Neural progenitor cell (in vitro differentiated cells): ENCODE data around the gene UGT1A6. TPM values are rescaled to one million over a fixed set of nuclear protein-coding genes. Genes with fewer than 3 reads are reported as not detected.

Experiments
- DNase-seq: peaks from one replicate; pipeline ENCODE4 v3.0.0-alpha.2; 2016; ENCODE audit warnings: low spot score
- H2AFZ ChIP-seq: fragments of 200-600 bp; sonication (generic); replicated peaks from 2 replicates; pipeline ENCODE4 v1.6.1; 2016; ENCODE audit warnings: antibody characterized with exemption
- H3F3A ChIP-seq: fragments of 200-600 bp; sonication (generic); 2 replicates; pipeline ENCODE4 v1.6.1; 2016; ENCODE audit warnings: antibody characterized with exemption, low read depth
- H3K27ac ChIP-seq: fragments of 200-600 bp; sonication (generic); 2 replicates; pipeline ENCODE4 v1.5.1; 2016; ENCODE audit warnings: mild to moderate bottlenecking
- H3K27me3 ChIP-seq: fragments of 200-600 bp; sonication (generic); 2 replicates; pipeline ENCODE4 v1.6.1; 2016; ENCODE audit warnings: mild to moderate bottlenecking, moderate library complexity
- H3K36me3 ChIP-seq: fragments of 200-600 bp; sonication (generic); 2 replicates; pipeline ENCODE4 v1.5.1; 2016
- H3K4me1 ChIP-seq: fragments of 200-600 bp; sonication (generic); 2 replicates; pipeline ENCODE4 v1.6.1; 2016; ENCODE audit warnings: mixed run types
- H3K4me2 ChIP-seq: fragments of 200-600 bp; sonication (generic); 2 replicates; pipeline ENCODE4 v1.6.1; 2016
- H3K4me3 ChIP-seq: fragments of 200-600 bp; sonication (generic); 2 replicates; pipeline ENCODE4 v1.5.1; 2016
- H3K79me2 ChIP-seq: fragments of 200-600 bp; sonication (generic); 2 replicates; pipeline ENCODE4 v1.6.1; 2016; ENCODE audit warnings: low read depth
- H3K9ac ChIP-seq: fragments of 200-600 bp; sonication (generic); 2 replicates; pipeline ENCODE4 v1.6.1; 2016
- H3K9me3 ChIP-seq: fragments of 200-600 bp; sonication (generic); 2 replicates; pipeline ENCODE4 v1.5.1; 2016; ENCODE audit warnings: low read depth
- H4K20me1 ChIP-seq: fragments of 200-600 bp; sonication (generic); 2 replicates; pipeline ENCODE4 v1.6.1; 2016; ENCODE audit warnings: low read depth
- H3K27ac Mint-ChIP-seq: 3 replicates; pipeline ENCODE4 v1.8.0; 2021; ENCODE audit warnings: mixed read lengths
- H3K27me3 Mint-ChIP-seq: 2 replicates; pipeline ENCODE4 v1.8.0; 2022; ENCODE audit warnings: low read depth, mild to moderate bottlenecking, inconsistent platforms, moderate library complexity, mixed read lengths; ENCODE audit not compliant: insufficient read depth
- H3K36me3 Mint-ChIP-seq: 3 replicates; pipeline ENCODE4 v1.8.0; 2021; ENCODE audit warnings: mixed read lengths
- H3K4me1 Mint-ChIP-seq: 3 replicates; pipeline ENCODE4 v1.8.0; 2021; ENCODE audit warnings: mixed read lengths
- H3K4me3 Mint-ChIP-seq: 3 replicates; pipeline ENCODE4 v1.8.0; 2021; ENCODE audit warnings: mild to moderate bottlenecking, moderate library complexity, mixed read lengths
- H3K9me3 Mint-ChIP-seq: 3 replicates; pipeline ENCODE4 v1.8.0; 2020; ENCODE audit warnings: mixed read lengths
- EZH2 ChIP-seq: fragments of 200-600 bp; sonication (generic); IDR thresholded peaks from 2 replicates; pipeline ENCODE4 v1.6.1; 2017; ENCODE audit warnings: antibody characterized with exemption, mild to moderate bottlenecking, moderate library complexity
- EZH2phosphoT487 ChIP-seq: fragments of 200-600 bp; sonication (generic); IDR thresholded peaks from 2 replicates; pipeline ENCODE4 v1.6.1; 2017; ENCODE audit warnings: antibody characterized with exemption
- total RNA-seq: library from RNA; depleted of rRNA; stranded (reverse); fragments of >200 nt; gene quantifications from 2 replicates; pipeline ENCODE4 v1.2.3, GENCODE V29; 2015; ENCODE audit warnings: low replicate concordance
- TF ChIP-seq, protein P1 (sequence below): fragments of 200-600 bp; sonication (generic); IDR thresholded peaks from 2 replicates; pipeline ENCODE4 v1.5.1; 2017; ENCODE audit warnings: antibody characterized with exemption, mild to moderate bottlenecking

Gene UGT1A6
- total RNA-seq, 1 donor from 2014 or later, result not detected

- DNase-seq, result peak; percentile 85
- Histone ChIP-seq H2AFZ (peak overlapping the region; percentile 23), H3K36me3 (no peaks in the 10 kb centered on the region), H3K4me2 (no peak overlapping the region), H3K4me3 (no peak overlapping the region), H4K20me1 (no peaks in the 10 kb centered on the region), H3K79me2 (no peaks in the 10 kb centered on the region), H3K27me3 (no peaks in the 10 kb centered on the region), H3K9me3 (no peaks in the 10 kb centered on the region), H3K4me1 (no peaks in the 10 kb centered on the region), H3K27ac (no peak overlapping the region), H3F3A (no peaks in the 10 kb centered on the region), H3K9ac (no peak overlapping the region)
- Mint-ChIP-seq H3K4me1 (peaks cover 1% of the 10 kb centered on the region), H3K9me3 (no peaks in the 10 kb centered on the region), H3K4me3 (no peak overlapping the region), H3K27me3 (peaks cover 3% of the 10 kb centered on the region), H3K27ac (no peak overlapping the region), H3K36me3 (no peaks in the 10 kb centered on the region)
- TF ChIP-seq EZH2phosphoT487 (no peak), EZH2 (no peak)
- TF ChIP-seq, protein P1, sequence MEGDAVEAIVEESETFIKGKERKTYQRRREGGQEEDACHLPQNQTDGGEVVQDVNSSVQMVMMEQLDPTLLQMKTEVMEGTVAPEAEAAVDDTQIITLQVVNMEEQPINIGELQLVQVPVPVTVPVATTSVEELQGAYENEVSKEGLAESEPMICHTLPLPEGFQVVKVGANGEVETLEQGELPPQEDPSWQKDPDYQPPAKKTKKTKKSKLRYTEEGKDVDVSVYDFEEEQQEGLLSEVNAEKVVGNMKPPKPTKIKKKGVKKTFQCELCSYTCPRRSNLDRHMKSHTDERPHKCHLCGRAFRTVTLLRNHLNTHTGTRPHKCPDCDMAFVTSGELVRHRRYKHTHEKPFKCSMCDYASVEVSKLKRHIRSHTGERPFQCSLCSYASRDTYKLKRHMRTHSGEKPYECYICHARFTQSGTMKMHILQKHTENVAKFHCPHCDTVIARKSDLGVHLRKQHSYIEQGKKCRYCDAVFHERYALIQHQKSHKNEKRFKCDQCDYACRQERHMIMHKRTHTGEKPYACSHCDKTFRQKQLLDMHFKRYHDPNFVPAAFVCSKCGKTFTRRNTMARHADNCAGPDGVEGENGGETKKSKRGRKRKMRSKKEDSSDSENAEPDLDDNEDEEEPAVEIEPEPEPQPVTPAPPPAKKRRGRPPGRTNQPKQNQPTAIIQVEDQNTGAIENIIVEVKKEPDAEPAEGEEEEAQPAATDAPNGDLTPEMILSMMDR, result peak; percentile 93
These were observed 18.8 kb downstream of the UGT1A6 start for GRCh38 chr2:233711312-233712008.

DNA sequence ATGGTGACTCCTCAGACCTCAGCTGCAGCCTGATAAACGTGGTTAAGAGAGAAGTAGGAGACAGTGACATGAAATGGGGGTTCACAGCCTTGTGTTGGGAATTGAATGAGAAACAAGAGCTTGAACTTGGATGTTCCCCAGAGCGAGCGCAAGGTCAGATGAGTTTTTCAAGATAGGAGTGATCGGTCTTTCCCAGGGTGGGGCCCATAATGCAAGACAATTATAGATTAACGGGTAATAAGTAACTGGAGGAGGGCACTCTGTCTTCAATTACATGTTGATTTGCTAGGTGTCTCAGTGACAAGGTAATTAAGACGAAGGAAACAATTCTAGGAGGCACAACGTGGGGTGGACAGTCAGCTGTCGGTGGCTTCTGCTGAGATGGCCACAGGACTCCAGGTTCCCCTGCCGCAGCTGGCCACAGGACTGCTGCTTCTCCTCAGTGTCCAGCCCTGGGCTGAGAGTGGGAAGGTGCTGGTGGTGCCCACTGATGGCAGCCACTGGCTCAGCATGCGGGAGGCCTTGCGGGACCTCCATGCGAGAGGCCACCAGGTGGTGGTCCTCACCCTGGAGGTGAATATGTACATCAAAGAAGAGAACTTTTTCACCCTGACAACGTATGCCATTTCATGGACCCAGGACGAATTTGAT is 20.0 kb downstream of the UGT1A6 start, which contains the start of gene UGT1A5:
TSS of gene UGT1A5 (plus strand) at position 297 of the 651 bp plus-strand sequence. CDS start at position 382, 85 bp downstream.
- Mint-ChIP-seq H3K4me1 (peaks cover 5% of the 10 kb centered on the region), H3K9me3 (no peaks in the 10 kb centered on the region), H3K4me3 (peak within 1 kb of the TSS; percentile 36), H3K36me3 (no peaks in the 10 kb centered on the region), H3K27ac (no peak within 1 kb of the TSS), H3K27me3 (peaks cover 3% of the 10 kb centered on the region)
- Histone ChIP-seq H3K9me3 (no peaks in the 10 kb centered on the region), H3K9ac (no peak within 1 kb of the TSS), H2AFZ (no peak within 1 kb of the TSS), H3K79me2 (no peaks in the 10 kb centered on the region), H3K4me2 (no peak within 1 kb of the TSS), H4K20me1 (no peaks in the 10 kb centered on the region), H3K36me3 (no peaks in the 10 kb centered on the region), H3K4me1 (no peaks in the 10 kb centered on the region), H3K27ac (no peak within 1 kb of the TSS), H3K27me3 (no peaks in the 10 kb centered on the region), H3F3A (no peaks in the 10 kb centered on the region), H3K4me3 (no peak within 1 kb of the TSS)
- DNase-seq, result no peak
- TF ChIP-seq EZH2 (no peak), EZH2phosphoT487 (no peak)
- TF ChIP-seq, protein P1, result no peak

- Mint-ChIP-seq H3K9me3 (peaks cover 2% of the 10 kb centered on the region), H3K36me3 (no peaks in the 10 kb centered on the region), H3K4me1 (peaks cover 5% of the 10 kb centered on the region), H3K27ac (no peak overlapping the region), H3K4me3 (no peak overlapping the region), H3K27me3 (peaks cover 3% of the 10 kb centered on the region)
- no peaks in the 10 kb centered on the region for H3K36me3 ChIP-seq
- no peaks in the 10 kb centered on the region for H3K4me1 ChIP-seq
- no peak for DNase-seq
- H3K27ac ChIP-seq, result no peak overlapping the region
- H3K27me3 ChIP-seq, result no peaks in the 10 kb centered on the region
- H3K4me3 ChIP-seq, result no peak overlapping the region
- H3K4me2 ChIP-seq, result no peak overlapping the region
- H4K20me1 ChIP-seq, result no peaks in the 10 kb centered on the region
- H3K79me2 ChIP-seq, result no peaks in the 10 kb centered on the region
- no peaks in the 10 kb centered on the region for H3K9me3 ChIP-seq
- no peak overlapping the region for H3K9ac ChIP-seq
- no peak overlapping the region for H2AFZ ChIP-seq
- TF ChIP-seq EZH2phosphoT487 (no peak), EZH2 (no peak)
- TF ChIP-seq, protein P1, result no peak
- H3F3A ChIP-seq, result no peaks in the 10 kb centered on the region
These were observed 20.5 kb downstream of the UGT1A6 start for GRCh38 chr2:233713262-233713615.
